HG03066 (cell line): ENCODE data around the gene CHFR.
"Not testable (repeated sequence)": the region's sequence is repeated elsewhere in the genome, so short reads cannot be mapped to it uniquely, and the experiment has no call there.

ENCODE experiments used
- ATAC-seq: cut with Tn5 transposase; IDR thresholded peaks from one replicate; pipeline ENCODE4 v1.9.1; 2021; ENCODE audit warnings: low read depth; ENCODE audit not compliant: unreplicated experiment

The CHFR gene

DNA sequence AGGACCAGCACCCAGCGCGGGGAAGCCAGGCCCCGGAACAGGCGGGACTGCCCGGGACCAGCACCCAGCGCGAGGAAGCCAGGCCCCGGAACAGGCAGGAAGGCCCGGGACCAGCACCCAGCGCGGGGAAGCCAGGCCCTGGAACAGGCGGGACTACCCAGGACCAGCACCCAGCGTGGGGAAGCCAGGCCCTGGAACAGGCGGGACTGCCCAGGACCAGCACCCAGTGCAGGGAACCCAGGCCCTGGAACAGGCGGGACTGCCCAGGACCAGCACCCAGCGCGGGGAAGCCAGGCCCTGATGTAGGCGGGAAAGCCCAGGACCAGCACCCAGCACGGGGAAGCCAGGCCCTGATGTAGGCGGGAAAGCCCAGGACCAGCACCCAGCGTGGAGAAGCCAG is 12.8 kb downstream of the CHFR start:
- not testable (repeated sequence) for ATAC-seq

DNA sequence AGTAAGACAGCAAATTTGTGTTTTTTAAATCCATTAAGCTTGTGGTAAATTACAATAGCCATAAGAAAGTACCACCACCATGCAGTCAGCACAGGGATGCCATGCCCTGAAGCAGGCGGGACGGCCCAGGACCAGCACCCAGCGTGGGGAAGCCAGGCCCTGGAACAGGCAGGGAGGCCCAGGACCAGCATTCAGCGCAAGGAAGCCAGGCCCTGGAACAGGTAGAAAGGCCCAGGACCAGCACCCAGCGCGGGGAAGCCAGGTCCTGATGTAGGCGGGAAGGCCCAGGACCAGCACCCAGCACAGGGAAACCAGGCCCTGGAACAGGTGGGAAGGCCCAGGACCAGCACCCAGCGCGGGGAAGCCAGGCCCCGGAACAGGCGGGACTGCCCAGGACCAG is 13.2 kb downstream of the CHFR start:
- no peak for ATAC-seq

DNA sequence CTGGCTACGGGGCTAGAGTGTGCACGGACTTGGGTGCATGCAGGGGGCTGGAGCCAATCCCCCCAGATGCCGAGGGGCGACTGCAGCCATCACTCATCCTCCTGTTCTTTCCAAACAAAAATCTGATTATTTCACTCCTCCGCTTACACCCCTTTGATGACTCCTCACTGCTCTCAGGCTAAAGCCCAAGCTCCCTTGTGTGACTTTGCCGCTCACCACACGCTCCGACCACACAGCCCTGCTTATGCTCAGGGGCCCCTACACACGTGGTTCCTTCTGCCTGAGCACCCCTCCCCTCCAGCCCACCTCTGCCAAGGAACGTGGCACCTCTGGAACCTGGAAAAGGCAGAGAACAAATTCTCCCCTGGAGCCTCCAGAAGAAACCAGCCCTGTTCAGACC is 13.7 kb downstream of the CHFR start:
- no peak for ATAC-seq

DNA sequence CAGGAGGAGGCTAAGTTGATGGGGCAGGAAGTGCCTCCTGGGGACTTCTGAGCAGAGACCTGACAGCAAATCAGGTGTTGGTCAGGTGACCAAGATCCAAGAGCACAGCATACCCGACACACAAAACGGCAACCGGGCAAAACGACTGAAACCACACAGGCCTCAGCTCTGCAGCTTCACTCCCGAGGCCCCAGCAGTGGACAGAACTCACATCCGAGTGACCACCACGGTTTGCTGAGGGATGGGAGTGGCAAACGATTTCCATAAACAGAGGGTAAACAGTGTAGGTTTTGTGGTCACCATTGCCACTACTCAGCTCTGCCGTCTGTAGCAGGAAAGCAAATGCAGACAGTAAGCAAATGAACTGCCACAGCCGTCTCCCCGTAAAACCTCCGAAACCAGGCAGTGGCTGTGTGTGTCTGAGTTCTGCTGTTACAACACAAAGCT is 14.4 kb downstream of the CHFR start:
- ATAC-seq, result no peak

DNA sequence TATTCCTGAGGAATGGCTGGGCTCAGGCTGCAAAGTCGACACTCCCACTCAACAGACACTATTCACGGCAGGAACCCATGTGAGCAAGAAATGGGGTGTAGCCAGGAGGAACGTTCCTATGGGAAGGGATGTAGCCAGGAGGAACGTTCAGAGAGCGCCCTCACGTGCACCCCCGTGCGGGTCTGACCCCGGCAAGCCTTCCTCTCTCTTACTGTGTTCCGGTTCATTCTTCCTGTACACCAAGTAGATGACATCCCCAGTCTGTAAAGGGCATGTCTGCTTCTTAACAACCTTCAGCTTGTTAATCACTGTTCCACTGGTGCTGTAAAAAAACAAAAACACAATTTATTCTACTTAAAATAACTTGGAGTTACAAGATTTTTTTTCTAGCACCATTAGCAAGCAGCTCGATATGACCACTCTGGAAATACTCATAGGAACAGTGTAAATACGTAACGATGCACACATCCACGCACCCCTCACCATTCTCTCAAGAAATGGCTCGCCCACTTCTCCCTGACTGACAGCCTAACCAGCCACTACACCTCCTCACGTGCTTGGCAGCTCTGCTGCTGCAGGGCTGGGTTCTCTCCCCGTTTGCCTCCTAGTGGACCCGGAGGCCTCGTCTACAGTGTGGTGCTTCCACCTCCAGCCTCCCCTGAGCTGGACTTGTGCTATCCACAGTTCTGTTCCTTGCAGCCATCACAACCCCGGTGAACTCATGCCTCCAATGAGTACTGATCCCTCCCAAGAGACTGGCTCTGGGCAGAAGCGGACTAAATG is 15.1 kb downstream of the CHFR start:
- no peak for ATAC-seq

DNA sequence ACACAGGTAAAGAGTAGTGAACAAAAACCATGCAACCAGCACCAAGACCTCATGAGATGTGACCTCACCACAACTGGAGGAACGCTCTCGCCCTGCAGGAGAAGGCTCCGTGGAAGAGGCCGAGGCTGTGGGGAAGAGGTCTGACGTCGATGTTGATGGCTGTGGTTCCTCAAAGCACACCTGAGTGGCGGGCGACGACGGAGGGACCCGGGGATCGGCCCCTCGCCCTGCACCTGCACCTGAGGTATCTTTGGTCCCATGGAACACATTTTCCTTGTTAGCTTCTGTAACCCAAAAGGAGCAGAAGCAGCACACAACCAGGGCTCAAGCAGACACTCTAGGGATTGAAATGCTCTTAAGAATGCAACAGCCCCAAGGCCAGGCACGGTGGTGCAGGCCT is 17.9 kb downstream of the CHFR start:
- no peak for ATAC-seq

DNA sequence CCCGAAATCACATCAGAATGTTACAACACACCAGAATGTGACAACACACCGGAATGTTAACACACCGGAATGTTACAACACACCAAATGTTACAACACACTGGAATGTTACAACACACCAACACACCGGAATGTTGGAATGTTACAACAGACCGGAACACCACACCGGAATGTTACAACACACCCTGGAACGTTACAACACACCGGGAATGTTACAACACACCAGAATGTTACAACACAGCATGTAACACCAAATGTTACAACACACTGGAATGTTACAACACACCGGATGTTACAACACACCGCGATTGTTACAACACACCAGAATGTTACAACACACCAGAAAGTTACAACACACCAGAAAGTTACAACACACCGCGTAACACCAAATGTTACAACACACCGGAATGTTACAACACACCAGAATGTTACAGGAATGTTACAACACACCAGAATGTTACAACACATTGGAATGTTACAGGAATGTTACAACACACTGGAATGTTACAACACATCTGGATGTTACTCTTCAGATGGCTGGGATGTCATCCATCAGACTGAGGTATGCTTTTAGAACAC is 21.1 kb downstream of the CHFR start:
- no peak for ATAC-seq

DNA sequence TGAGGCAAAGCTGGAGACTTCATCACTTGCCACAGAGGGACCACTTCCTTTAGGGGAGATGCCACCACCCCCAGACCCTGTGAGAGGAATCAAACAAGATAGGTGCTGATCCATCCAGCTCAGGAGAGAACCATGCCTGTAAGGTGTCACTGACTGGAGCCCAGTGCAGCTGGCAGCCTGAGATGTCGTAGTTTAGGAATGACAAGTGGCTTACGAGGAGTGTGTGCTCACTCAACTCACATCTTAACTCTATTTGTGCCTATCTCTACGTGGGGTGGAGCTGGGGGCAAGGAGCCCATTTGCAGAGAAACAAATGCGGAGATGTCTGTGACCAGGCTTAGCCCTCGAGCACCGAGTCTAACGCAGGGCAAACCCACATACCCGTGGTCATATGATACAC is 25.8 kb downstream of the CHFR start:
- no peak for ATAC-seq

DNA sequence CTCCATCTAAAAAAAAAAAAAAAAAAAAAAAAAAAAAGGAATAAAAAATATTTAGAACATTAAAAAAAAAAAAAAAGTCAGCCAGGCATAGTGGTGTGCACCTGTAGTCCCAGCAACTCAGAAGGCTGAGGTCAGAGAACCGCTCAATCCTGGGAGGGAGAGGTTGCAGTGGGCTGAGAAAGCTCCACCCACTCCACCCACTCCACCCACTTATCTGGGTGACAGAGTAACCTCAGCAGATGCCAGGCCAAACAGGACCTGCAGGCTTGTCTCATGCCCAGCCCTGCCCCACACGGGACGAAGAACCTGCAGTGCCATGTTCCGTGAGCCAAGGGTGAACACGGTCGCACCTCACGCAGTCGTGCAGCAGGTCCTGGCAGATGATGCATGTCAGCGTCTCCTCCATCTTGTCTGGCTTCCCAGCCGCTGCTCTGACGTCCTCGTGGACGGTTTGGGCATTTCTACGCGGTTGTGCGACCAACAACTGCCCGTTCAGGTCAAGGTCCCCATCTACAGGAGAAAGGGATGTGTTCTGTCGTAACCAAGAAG is 28.6 kb downstream of the CHFR start:
- no peak for ATAC-seq

DNA sequence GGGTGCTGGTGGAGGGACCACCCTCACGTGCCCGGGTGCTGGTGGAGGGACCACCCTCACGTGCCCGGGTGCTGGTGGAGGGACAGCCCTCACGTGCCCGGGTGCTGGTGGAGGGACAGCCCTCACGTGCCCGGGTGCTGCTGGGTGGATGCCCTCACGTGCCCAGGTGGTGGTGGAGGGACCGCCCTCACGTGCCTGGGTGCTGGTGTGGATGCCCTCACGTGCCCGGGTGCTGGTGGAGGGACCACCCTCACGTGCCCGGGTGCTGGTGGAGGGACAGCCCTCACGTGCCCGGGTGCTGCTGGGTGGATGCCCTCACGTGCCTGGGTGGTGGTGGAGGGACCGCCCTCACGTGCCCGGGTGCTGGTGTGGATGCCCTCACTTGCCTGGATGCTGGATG is 30.4 kb downstream of the CHFR start:
- ATAC-seq, result not testable (repeated sequence)

DNA sequence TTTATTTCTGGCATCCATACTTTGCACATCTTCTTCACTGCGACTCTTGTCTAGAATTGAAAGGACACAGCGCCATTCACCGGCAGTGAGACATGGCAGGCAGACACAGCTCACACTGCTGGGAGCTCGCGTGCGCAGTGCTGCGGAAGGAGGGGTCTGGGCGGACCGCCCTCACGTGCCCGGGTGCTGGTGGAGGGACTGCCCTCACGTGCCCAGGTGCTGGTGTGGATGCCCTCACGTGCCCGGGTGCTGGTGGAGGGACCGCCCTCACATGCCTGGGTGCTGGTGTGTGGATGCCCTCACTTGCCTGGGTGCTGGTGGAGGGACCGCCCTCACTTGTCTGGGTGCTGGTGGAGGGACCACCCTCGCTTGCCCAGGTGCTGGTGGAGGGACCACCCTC is 30.8 kb downstream of the CHFR start:
- no peak for ATAC-seq

DNA sequence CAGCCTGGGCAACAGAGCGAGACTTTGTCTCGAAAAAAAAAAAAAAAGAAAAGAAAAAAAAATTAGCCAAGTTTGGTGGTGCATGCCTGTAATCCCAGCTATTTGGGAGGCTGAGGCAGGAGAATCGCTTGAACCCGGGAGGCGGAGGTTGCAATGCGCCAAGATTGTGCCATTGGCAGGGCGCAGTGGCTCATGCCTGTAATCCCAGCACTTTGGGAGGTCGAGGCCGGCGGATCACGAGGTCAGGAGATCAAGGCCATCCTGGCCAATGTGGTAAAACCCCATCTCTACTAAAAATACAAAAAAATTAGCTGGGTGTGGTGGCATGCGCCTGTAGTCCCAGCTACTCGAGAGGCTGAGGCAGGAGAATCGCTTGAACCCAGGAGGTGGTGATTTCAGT is 32.2 kb downstream of the CHFR start:
- not testable (repeated sequence) for ATAC-seq

DNA sequence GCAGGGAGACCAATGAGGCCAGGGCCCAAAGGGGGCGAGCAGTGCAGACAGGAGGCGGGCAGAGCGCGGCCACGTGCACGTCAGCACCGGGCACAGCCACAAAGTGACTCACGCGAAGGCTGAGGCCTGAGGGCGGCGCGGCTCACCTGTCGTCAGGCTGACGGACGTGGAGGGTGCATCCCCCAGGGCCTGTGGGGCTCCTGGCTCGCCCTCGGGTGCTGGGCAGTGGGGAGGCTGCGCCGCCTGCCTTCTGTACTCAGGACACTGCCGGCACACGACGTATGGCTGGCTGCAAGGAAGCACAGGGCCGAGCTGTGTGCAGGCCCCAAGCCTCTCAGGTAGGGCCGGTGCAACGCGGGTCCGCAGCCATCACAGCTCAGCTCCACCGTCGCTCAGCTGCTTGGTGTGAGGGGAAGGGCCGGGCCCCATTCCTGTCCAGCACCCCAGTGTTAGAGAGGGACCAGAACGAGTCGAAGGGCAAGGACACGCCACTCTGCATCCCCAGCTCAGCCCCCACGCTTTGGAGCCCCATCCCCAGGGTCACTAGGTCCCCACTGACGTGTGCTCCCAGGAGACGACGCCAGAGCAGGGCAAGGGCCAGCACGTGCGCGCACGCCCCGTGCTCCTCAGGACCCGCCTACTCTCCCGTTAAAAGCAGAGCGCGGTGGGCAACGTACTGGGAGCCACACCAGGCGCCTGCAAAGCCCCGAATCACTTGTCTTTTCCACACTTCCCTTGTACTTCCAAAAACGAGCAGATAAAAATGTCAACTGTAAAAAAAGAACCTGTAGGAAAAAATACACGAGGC is 33.9 kb downstream of the CHFR start:
- no peak for ATAC-seq

DNA sequence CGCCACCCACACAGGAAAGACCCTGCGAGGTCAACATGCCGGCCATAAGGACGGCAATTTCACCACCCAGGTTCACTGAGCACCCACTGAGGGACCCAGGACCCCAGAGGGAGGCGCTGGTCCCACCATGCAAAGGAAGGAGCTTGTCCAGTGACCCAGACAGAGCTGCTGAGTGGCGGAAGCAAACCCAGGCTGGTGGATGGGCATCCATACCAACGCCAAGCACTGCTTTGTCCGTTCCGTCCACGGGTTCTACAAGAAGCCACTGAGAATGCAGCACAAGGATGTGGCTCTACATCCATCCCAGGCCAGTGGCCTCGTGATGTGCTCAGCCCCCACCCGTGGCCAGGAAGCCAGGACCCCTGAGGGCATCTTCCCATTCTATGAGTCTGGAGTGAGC is 34.9 kb downstream of the CHFR start:
- ATAC-seq, result no peak

DNA sequence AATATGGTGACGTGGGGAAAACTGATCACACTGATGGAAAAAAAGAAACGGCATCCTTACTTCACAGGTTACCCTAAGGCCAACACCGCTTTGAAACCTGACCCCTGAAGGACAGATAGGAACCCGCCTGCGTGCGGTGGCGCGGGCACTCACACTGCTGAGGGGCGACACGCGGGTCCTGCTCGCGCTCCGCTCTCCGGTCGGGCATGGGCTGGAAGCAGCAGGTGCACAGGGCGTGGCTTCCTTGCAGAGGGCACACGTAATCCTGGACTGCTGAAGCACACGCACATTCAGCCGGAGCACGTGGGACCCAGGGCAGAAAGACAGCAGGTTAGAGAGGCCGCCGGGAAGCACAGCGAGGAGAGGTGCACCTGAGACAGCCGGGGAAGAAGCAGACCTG is 35.9 kb downstream of the CHFR start:
- ATAC-seq, result no peak

DNA sequence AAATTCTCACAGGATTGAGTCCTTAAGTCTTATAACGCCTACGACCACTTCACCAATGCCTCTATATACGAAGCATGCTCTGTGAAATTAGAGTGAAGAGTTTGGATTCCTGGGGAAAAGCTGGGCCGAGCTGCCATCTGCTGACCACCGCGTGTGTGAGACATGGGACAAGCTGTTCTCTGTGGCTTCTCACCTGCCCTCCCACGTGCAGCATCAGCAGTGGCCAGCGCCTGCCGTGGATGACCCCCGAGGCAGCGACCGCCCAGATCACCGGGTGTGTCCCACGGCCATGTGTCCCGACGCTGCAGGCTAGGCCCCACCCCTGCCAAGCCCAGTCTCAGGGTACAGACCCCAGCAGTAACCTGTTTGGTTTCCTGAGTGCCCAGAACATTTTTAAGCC is 37.1 kb downstream of the CHFR start:
- no peak for ATAC-seq

DNA sequence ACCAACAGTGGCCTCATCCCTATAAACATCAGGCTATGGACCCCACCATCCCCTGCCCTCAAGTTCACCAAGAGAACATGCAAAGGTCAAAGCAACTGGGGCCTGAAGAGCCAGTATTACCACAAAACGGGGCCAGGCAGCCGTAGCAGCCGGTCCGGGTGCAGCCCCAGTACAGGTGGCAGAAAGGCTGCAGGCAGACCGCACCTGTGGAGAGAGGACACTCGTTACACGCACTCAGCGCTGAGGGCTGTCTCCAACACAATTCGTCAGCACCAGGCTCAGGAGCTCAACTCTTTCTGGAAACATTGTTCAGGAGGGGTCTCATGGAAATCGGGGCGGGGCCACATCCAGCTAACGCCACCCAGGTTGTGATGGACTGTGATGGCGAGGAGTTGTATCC is 38.9 kb downstream of the CHFR start:
- no peak for ATAC-seq

DNA sequence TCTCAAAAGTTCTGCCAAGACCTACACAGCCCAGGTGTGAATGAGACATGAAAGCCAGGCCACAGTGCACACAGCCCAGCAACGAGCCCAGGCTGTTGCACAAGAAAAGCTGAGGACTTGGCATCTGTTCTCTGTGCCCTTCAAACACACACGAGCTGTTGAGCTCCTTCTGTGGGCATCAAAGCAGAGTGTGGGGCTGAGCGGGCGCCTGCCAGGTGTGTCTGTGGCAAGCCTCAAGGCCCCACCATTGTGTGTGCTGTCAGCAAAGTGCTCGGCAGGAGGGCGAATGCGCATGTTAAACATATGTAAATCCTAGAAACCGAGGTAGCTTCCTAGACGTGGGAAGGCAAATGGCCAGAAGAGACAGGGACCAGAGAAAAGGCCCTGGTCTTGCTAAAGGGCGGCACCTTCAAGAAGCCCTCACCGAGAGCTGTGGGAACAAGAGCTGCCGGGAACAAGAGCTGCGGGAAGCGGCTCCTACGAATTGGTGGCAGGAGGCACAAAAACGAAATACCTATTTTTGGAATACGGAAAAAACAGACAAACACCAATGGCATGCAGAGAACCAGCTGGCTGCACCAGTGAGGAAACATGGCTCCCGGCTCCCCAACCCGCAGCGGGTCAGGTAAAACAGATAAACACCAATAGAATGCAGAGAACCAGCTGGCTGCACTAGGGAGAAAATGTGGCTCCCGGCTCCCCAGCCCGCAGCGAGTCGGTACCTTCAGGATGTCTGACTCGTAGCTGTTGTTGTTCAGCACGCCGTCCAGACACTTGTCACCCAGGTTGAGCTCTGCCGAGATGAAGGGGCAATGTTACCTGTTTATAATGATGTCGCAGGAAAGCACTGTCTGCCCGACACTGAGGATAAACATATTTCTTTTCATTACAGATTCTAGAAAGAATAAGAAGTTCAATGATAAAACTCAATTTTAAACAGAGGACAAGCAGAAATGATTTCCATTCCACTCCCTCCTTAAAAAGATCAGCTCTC is 39.7 kb downstream of the CHFR start:
- ATAC-seq, result no peak

DNA sequence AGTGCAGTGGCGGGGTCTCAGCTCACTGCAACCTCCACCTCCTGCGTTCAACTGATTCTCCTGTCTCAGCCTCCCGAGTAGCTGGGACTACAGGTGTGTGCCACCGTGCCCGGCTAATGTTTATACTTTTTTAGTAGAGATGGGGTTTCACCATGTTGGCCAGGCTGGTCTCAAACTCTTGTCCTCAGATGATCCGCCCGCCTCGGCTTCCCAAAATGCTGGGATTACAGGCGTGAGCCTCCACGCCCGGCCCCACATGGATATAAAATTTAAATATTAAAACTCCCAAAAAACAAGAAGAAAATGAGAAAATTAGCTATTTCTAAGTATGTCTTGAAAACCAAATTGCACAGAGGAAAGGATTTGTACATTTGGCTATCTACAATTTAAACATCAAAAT is 42.7 kb downstream of the CHFR start:
- not testable (repeated sequence) for ATAC-seq

DNA sequence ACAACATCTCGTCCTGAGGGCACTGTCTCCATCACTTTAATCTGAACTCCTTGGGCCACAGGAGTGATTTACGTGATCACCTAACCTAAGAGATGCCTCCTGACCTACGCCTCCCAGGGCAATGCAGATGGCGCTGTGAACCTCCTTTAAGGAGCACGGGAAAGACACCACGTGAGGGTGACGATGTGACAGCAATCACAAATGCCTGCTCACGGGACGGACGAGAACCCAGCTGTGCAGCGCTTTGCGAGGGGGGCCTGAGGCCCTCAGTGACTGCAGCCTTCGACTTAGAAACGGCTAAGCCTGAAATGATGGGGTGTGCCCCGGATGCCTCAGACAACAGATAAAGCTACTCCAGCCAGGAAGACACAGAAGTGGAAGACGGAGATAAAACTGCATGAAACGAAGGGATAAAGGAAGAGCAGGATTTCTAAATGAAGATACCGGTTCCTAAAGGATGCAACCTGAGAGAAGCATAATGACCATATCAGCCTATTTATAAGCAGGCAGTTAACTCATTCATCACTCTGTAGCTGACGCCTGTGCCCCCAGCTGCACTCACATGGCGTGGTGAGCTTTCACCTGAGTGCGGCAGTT is 44.9 kb downstream of the CHFR start:
- ATAC-seq, result no peak
